Activated CD4-positive, alpha-beta T cell treated with anti-CD3 and anti-CD28 coated beads for 24 hours (primary cell): ENCODE data around the gene NKD1.
A peak's percentile ranks its signal among the peaks of the same experiment; 100 is the strongest.

Source experiments
- DNase-seq, 2 donors: peaks; one replicate each; pipeline ENCODE4 v3.0.0-alpha.2; 2020; ENCODE audit warnings: low read depth in 2 of 2

Gene NKD1

DNA sequence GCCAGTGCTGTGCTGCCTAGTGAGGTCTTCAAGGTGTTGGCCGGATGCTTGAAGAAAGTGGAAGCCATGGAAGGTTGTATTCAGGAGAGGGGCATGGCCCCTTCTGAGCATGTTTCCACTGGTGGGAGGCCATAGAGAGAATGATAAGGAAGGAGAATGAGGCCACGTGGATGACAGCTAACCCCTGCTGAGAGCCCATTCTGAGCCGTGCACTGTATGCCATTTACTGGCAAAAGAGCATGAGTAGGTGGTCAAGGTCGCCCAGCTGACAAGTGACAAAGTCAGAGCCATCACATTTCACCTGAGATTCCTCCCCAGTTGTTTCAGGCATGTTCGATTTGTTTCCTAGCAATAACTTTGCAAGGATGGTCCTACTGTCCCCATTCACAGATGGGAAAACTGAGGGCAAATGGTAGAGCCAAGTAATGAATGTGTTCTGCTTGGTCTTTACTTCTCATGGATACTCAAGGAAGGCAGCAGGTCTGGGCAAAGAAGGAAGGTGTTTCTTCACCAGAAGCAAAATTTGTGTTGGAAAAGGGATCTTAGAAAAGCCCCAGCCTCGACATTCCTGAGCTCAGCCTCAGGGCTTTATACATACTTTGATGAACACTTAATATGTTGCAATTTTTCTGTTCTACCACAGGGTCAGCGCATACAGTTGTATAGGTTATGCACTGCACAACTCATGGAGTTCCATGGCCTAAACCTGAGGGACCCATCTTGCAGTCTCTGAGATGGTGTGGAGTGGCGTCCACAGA lies 10.5 kb upstream of the NKD1 start:
- DNase-seq, result no peak

GRCh38 chr16:50538411-50539052 lies 9.7 kb upstream of the NKD1 start:
- DNase-seq, result no peak

DNA sequence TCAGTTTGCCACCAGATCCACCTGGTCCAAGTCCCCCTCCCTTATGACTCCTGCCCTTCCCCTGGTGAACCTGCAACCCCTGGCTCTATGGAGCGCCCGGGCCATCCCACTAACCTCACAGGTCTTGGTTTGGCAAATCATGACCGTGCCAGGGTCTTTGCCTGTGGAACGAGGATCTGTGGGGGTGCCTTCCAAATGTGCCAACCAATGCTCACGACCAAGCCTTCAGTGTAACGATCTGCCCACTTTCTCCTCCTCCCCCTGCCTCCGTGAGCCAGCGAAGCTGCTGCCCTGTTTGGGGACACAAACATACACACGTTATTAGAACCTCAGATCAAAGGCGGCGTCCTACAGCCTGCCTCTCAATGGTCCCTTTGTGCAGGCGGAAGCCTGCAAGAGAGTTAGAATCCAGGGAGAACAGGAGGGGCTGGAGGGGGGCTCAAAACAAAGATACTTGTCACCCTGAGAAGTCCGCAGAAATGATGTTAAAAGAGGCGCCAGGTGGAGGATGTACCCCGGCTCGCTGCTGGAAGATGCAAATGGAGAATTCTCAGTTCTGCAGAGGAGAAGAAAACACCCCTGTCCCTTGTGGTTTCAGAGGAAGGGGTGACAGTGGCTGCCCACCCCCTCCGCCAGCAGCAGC lies 9.0 kb upstream of the NKD1 start:
- no peak for DNase-seq

DNA sequence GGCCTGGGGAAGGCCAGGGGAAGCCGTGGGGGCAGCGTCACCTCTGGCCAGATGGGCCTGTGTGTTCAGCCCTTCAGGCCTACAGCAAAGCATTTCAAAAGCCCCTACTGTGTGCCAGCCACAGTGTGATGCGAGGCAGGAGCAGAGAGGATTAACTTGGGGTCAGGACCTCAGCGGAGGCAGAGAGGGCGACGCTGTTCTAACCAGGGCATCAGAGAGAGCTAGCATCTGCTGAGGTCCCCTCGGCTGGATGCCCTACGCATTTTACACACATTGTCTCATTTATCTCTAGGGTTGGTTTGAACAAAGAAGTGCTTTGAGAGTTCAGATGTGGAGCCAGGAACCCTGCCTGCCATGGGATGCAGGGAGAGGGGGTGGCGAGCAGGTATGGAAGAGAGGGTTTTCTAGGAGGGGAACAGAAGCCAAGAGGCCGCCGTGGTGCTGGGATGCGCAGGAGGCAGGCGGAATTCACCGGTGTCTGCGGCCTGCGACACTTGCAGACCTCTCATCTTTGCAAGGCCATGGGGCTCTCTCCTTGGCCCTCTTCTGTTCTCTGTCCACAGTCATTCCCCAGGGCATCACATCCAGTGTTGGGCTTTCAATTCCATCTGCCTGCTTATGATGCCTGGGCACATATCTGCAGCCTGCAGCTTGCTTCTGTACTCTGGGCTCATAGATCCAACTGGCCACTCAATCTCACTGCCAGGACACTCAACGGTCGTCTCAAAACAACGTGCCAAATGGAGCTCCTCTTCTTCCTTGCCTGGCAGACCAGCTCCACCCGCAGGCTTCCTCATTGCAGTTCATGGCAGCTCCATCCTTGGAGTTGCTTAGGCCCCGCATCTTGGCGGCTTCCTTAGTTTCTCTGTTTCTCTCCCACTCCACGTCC lies 8.1 kb upstream of the NKD1 start:
- DNase-seq, result no peak

DNA sequence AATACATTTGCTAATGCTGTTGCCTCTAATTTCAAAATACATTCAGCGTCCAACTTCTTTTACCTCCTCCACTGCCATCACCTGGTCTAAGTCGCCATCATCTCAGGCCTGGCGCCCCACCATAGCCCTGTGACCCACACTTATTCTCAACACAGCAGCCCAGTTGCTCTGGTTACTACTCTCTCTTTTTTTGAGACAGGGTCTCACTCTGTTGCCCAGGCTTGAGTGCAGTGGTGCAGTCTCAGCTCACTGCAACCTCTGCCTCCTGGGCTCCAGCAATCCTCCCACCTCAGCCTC lies 7.5 kb upstream of the NKD1 start:
- no peak for DNase-seq

- no peak for DNase-seq
These were observed 5.5 kb upstream of the NKD1 start for GRCh38 chr16:50542703-50543102.

DNA sequence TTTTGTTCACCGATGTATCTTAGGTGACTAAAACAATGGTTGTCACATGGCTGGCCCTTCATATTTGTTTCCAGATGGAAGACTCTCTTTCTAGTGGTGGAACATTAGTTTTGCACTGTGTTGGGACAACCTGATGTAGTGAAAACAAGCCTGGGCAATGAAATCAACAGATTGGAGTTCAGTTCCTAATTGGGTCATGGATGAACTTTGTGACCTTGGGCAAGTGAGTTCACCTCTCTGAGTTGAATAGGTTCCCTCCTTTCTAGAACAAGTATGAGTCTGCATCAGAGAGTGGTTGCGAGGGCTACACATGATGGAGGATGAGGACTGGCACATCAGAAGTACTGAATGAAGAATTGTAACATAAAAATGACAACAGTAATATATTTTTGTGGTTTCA lies 2.1 kb upstream of the NKD1 start:
- no peak for DNase-seq

GRCh38 chr16:50547340-50548124 lies 664 bp upstream of the NKD1 start:
- peak; percentile 27 to 30 for DNase-seq

- no peak for DNase-seq
These were observed 839 bp downstream of the NKD1 start for GRCh38 chr16:50548909-50549560.

GRCh38 chr16:50549561-50549915 lies 1.3 kb downstream of the NKD1 start:
- no peak for DNase-seq

- no peak for DNase-seq
These were observed 1.8 kb downstream of the NKD1 start for GRCh38 chr16:50550035-50550434.

DNA sequence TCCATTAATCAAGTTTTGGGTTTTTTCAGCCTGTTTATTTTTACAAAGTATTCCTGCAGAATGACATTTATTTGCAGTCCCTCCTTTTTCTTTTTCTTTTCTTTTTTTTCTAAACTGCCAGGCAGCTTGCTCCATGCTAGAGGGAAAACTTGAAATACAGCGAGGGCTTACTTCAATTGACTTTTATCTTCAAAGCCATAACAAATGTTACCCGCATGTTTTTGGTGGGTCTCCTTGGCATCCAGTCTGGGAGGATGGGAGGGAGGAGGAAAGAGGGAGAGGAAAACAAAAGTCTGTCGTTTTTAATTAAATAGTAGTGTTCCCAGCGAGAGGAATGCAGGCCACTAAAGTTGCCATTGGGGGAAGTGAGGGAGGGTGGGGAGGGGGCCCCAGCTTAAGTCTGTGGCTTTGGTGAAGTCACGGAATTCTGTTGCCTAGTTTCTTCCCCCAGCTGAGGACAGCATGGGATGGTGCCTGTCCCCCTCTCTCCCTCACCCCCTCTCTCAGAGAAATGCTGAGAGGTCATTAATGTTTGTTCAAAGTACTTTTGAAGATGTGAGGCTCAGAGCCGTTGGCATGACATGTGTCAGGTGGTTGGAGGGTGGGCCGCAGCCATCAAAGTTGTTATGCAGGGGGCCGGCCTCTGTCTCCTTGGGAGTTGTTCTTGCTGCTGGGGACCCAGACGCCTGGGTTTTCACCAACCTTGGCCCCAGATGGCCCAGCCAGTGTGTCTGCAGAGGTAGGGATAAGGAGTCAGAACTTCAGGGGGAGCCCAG lies 2.9 kb downstream of the NKD1 start:
- DNase-seq, result no peak

DNA sequence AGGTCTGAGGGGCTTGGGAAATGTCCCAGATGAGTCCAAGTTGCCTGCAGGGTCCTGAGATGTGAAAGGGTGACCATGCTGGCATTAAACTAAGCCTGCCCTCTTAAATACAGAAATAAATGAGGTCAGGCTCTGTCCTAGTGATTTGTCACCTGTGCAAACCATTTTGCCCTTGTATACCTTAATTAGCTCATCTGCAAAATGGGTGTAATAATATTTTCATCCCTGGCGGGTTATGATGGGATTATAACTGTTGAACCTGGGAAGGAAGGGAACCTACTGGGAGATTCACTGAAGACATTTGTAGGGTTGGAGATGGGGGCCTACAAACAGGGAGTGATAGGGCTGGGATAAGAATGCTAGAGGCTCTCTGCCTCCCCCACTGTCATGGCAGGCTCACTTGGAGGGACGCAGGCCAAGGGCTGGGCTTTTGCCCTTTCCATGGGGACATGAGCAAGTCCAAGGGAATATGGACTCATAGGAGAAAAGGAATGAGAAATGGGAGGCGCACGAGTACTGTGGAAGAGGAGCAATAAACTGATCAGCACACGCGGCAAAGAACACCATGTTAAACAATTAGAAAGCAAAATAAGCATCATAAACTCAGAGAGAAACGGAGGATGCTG lies 4.4 kb downstream of the NKD1 start:
- DNase-seq, result no peak

DNA sequence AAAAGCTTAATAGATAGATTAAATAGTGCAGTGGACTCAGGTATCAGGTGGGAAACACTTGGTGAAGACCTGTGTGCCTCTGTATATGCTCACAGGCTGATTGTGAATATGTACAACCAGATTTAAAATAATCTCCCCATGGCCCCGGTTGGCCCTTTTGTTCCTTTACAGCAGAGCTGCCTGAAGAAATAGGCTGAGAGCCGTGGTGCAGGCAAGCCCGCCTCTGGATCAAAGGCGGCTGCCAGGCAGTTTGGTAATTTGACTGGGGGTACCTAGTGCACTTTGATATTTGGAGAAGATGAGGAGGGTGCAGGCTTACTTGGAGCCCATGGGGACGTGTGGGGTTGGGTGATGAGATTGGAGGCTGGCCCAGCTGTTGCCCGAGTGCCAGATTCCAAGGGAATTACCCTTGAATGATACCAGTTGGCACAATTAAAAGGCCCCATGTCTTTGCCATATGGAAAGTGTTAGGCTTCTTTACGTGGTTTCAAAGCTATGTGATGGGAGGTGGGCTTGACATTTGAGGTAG lies 5.0 kb downstream of the NKD1 start:
- no peak for DNase-seq

- DNase-seq, result no peak
These were observed 5.7 kb downstream of the NKD1 start for GRCh38 chr16:50553731-50554360.

- no peak for DNase-seq
These were observed 7.2 kb downstream of the NKD1 start for GRCh38 chr16:50555269-50555875.

DNA sequence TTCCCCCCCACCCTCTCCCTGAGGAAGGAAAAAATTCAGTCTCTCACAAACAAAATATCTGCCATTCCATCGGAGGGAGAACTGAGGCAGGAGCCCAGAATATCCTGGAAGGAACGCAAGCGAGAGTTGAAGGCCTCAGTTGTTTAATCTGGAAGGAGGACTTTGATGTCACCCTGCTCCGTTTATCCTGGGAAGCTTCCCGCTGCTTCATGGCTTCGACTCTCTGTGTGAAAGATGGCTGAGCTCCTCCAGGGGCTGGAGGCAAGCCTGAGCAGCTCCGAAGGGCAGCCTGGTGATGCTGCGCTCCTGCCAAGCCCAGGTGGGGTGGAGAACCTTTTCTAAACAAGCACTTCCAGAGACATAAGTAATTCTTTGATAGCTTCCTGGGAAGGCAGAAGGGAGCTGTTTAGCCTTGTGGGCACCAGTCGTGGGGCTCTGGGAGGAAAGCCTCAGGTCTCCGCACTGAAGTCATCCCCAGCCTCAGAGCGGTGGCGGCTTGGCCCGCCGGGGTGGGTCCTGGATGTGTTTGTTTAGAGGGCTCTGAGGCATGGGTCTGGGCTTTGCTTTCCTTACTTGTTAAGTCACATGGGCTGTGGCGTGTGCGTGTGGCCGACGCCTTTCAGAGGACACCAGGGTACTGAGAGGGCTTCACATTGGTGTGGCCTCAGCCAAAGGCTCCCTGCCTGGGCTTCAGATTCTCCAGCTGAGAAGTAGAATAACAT lies 7.9 kb downstream of the NKD1 start:
- no peak for DNase-seq

DNA sequence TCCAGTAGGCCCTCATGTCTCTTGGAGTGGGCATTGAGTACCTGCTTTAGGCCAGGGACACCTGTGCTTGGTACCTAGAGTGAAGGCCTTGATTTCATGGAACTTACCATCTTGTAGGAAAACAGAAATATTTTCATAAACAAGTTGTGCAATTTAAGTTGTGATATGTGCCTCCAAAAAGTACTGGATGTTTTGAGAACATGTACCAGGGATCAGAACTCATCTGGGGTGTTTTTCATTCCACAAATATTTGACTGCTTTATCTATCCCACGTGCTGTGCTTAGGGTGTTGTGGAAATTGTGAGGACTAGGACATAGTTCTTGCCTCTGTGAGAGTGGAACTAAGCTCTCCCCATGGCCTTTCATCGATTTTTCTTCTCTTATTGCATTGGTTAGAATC lies 8.8 kb downstream of the NKD1 start:
- DNase-seq, result no peak
